A549 treated with ZK216348 at 1 μM for 4 hours (cell line): ENCODE results near the gene ITPKA. TPM values are rescaled to one million over a fixed set of nuclear protein-coding genes. Genes with fewer than 3 reads are reported as not detected.

ENCODE experiments used
- total RNA-seq: library from RNA; stranded (reverse); fragments of 200-300 nt; extraction: Qiagen RNA extraction; gene quantifications from 5 replicates; pipeline ENCODE4 v1.2.3, GENCODE V29; 2022; ENCODE audit warnings: low read depth

The ITPKA gene
- total RNA-seq, result 2.0 to 4.3 TPM (median 3.3 TPM) in 5 replicates

GRCh38 chr15:41493205-41493901 is at the start of gene ITPKA:
ITPKA (plus strand) TSS chr15:41493874; CDS start chr15:41493928, 54 bp downstream.

GRCh38 chr15:41513506-41514227 is 20.0 kb downstream of the ITPKA start, which contains the start of gene LTK:
LTK (minus strand) TSS chr15:41513827; CDS start chr15:41513709, 118 bp downstream.

Other genes with a start within 250 kb of the ITPKA start
- gene OIP5, start 161.3 kb upstream of the ITPKA start, total RNA-seq, result 11.9 to 15.8 TPM (median 13.8 TPM) in 5 replicates
- 60.4 to 83.0 TPM (median 69.7 TPM) in 5 replicates for gene NUSAP1, start 161.0 kb upstream of the ITPKA start, total RNA-seq
- gene NDUFAF1, start 91.4 kb upstream of the ITPKA start, total RNA-seq, result 12.2 to 18.5 TPM (median 13.5 TPM) in 5 replicates
- 16.4 to 27.7 TPM (median 20.7 TPM) in 5 replicates for gene RTF1, start 76.8 kb upstream of the ITPKA start, total RNA-seq
- gene LTK, start 20.0 kb downstream of the ITPKA start, total RNA-seq, result 0.05 to 0.20 TPM (median 0.13 TPM) in 5 replicates
- 7.3 to 13.4 TPM (median 13.0 TPM) in 5 replicates for gene RPAP1, start 50.4 kb downstream of the ITPKA start, total RNA-seq
- gene TYRO3, start 65.3 kb downstream of the ITPKA start, total RNA-seq, result 13.0 to 15.5 TPM (median 14.3 TPM) in 5 replicates
- gene MGA, start 166.5 kb downstream of the ITPKA start, total RNA-seq, result 5.9 to 8.2 TPM (median 7.4 TPM) in 5 replicates